CD4-positive, alpha-beta T cell treated with Interleukin-10 for 1 hour (primary cell): ENCODE results near the gene DLST.

Source experiments
- DNase-seq: peaks from one replicate; pipeline ENCODE4 v3.0.0-alpha.2; 2020

The DLST gene

DNA sequence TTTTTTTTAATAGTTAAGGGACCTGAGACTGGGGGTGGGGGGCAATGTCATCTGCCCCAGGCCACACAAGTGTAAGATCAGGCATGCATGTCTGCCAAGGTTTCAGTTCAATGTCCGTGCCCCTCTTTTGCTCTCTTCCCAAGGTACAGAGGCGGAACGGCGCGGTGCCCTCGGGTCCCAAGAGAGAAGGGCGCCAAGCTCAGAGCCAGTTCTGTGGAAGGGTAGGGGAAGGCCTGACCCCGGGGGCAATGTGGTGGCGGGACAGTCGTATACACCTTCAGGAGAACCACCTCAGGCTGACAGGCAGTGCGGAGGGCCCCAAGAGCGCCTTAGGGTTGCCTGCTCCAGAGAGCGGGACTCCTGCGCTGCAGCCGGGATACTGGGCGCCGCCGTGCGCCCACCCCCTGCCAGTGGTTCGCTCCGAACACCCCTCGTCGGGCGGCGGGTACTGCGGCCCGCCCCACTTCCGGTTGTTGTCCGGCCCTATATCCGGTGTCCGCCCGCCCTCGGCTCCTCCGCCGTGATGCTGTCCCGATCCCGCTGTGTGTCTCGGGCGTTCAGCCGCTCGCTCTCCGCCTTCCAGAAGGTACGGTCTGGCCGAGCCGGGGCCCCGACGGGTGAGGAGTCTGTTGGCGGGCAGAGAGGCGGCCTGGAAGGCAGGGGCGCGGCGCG is at the start of gene DLST:
Gene DLST (plus strand): TSS at position 486 of the 672 bp plus-strand sequence. CDS start 38 bp downstream, at position 524.
- DNase-seq, result peak; percentile 89

DNA sequence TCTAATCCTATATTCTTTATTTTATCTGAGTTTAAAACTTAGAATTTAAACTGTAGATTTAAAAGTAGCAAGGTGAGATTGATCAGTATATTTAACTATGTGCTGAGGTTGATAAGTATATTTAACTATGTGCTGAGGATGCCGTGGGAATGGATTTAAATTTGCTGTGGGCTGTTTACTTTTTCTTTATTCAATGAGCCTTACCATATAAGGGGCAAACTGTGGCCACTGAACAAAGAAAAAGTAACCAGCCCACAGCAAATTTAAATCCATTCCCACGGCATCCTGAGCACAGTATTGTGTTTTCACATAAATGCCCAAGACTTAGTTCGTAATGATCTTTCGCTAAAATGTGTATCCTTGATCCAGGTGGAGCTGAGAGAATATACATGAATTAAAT is 48.9 kb upstream of the DLST start:
- no peak for DNase-seq

DNA sequence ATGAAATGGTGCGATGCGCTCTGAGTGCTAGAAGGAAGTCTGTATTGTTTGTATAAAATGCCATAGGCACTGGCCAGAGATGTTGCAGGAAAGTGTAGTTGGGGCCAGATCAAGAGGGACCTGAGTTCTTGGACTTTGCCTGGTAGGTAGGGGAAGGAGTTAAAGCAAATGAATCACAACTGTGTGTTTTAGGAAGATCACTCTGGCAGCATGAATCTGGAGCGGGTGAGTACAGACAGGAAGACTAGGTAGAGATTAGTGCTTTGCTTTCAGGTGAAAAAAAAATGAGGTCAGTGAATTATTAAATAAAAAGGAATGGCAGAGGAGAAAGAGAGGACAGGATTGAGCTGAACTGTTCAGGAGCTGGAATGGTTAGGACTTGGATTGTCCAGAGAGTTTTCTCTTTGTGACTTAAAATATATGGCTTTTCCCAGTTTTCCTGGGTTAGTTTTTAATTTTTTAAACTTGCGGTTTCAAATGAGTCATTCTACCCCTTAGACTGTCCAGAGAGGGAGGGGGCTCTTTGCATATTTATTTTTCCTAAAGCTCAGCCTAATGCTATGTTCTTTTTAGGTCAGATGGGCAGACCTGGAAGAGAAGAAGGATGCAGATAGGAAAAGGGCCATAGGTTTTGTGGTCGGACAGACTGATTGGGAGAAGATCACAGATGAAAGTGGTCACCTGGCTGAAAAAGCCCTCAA is 46.9 kb upstream of the DLST start:
- DNase-seq, result no peak

DNA sequence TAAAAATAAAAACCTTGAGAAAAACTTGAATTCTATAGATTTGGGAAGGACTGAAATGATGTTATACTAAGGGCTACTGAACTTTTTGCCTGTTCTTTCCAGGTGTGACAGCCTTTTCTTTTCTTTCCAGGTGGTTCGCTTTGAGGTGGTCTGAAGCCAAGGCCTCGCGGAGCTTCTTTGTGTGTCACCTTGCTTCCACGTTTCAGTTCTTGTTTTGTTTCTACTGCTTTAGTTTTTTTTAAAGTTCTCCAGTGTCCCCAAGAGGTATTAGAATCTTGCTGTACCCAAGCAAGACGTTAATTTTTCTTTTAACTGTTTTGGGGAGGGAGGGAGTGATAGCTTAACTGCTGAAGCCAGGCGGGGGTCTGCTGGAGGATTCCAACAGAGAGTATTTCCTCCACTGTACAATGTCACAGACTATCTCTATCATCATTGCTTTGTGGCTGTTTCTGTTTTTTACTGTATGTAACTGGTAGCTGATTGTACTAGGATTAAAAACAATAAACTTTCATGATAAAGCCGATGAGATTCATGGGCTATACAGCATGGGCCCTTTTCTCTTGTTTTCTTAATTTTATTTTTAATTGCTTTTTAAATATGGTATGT is 46.0 kb upstream of the DLST start:
- DNase-seq, result no peak

DNA sequence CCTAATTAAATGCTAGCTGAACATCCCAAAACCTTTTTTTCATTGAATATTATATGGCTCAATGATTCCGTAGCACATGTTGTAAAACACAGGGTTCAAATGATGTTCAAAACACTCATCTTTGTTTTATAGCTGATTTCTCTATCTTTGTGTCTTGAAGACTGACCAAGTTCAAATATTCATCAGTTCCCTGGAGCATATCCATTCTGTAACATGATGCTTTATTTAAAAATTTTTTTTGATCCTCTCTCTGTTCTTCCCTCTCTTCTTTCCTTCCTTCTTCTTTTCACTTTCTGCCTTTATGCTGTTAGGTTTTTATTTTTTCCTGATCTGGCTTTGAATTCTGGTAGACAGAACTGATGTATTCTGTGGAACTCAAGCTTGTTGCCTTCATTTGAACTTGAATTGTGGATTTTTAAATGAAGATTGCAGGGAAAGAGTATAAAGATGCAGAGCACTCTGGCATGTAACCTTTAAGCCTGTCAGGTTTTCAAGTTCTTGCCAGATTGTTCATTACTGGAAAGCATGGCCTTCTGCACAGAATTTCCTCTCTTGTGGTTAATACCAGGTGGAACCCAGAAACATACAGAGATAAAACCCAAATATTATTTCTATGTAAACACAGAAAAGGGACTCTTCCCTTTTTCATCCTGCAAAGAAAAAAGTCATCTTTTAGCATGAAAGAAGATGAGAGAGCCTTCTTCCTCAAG is 45.3 kb upstream of the DLST start:
- DNase-seq, result peak; percentile 30

DNA sequence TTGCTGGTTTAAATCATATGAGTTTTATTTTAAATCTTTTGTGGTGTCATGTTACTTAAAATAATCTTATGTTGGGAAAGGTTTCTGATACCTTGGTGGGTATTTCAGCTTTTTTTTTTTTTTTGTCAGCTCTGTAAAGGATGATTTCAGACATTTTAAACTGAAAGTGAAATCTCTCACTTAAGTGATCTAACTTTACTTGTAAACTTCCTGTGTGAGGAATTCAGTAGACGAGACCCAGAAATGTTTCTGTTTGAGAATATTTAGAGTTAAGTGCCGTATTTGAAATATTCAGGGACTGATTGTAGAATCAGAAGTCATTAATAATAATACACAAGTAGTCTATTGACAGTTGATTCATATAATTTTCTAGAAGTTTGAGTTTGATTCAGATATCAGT is 43.5 kb upstream of the DLST start:
- DNase-seq, result peak; percentile 55

DNA sequence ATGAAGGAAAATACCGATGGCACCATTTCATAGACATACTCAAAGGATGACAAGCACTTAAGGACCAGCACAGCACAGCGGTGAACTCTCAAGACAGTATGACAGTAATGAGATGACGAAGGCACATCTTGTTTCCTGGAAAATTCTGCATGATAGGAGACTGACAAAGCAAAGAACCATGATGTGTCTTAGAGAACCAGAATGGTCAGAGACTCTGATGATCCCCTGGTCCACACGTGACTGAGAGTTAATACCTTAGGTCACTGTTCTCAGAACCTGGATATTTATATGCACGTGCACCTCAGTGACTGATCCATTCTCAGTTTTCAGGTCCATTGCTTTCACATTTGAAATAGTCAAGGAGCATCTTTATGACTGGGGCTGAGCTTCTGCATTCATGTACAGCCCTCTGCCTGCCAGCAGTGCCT is 41.1 kb upstream of the DLST start:
- no peak for DNase-seq

DNA sequence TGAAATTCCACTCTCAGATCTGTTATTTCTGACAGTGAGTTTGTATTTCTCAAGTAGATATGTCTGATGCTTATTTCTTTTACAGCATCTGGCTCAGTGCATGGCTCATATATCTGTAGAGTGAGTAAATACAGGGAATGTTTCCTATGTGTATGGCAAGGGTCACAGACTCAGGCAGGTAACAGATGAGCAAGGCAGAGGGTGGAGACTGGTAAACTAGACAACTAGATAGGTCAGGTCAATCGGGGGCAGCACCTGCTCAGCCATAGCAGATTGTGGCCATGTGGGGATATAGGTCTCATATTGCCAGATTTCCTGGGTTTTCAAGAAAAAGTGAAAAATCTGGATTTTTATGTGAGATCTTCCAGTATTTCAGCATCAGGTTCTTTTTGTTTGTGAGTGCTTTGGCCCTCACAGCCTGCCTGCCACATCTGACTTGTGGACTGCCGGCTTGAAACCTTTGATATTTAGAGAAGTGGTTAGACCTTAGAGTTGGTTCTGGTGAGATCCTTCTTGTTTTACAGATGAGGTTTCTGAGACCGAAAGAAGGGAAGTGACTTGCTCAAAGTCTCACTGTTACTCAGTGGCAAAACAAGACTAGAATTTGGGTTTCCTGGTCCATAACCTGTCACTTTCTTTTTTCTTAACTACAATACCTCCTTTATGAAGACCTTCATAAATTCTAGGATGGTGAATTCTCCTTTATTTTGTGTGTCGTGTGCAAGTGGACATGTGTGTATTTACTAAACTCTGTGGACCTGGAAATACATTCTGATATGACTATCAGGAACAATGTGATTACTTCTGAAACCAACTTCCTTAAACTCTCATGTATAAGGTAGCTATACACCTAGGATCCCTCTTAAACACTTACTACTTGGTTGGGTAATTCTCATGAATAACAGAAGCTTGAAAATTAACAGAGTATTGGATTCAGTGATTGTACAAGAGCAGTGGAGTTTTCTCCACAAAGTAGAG is 40.2 kb upstream of the DLST start:
- peak; percentile 52 for DNase-seq

DNA sequence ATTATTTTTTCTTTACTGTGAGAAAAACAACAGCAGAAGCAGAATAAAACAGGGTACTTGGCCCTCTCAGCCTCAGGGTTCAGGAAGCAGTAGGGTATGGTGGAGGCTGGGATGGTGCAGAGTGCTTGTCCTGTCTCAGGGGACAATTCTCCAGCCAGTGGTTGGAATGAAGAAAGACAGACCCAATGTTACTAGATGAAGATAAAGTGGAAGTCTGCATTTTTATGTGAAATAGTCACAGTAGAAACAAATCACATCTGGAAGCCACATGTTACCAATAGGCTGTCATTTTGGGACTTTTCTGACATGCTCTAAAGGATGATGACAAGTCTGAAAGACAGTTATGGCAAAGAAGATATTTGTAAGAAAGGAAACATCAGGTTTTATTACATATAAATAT is 38.1 kb upstream of the DLST start:
- no peak for DNase-seq

DNA sequence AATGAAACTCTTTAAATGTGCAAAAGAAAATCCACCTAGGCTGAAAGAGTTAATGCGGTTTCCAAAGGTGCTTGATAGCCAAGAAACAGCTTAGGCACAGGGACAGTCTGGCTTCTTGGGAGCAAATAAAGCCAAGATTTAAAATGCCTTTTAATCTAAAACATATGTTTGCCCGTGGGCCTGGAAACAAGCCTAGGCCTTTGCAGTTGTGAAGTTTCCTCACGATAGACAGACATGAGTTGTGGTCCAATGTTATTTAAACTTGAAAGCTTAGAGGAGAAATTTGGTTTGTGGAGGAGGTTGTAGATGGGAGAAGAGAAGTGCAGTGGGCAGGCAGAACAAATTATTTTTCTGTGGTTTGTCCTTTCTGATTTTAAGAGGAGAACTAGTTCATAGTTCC is 35.5 kb upstream of the DLST start:
- DNase-seq, result no peak

DNA sequence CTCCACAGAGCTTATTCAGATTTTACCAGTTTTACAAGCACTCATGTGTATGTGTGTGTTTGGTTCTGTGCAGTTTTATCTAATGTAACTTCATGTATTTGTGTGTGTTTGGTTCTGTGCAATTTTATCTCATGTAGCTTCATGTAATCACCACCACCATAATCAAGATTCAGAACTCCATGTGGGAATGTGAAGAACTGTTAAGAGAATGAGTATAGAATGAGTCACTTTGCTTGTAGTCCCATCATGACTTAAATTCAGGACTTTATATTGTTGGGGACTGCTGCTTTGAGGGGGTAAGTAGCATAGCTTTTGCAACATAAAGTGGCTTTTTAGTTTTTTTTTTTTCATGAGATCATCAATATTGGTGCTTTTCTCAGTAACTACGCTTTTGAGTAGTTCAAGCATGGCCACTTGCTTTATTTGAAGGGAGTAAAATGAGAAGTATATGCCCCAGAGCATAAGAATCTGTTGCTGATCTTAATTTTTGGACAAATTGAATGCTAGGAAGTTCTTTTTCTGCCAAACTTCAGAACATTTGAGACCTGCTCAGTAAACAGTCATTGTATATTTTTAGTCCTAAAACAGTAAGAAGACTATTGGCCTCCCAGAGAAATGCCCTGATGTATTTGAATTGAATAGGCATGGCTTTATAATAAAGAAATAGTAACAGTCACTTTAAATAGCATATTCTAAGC is 34.6 kb upstream of the DLST start:
- DNase-seq, result no peak

DNA sequence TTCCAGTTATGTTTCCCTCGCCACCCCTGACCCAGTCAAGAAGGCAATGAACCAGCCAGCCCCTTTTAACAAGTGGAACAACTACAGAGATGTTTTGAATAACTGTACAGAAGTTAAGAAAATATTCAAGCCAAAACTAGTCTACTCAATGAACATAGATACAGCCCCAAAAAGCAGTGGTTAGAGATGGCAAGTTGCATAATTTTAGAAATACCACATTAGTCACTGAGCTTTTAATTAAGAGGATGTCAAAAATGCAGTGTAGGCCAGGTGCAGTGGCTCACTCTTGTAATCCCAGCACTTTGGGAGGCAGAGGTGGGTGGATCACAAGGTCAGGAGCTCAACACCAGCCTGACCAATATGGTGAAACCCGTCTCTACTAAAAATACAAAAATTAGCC is 32.9 kb upstream of the DLST start:
- DNase-seq, result no peak

DNA sequence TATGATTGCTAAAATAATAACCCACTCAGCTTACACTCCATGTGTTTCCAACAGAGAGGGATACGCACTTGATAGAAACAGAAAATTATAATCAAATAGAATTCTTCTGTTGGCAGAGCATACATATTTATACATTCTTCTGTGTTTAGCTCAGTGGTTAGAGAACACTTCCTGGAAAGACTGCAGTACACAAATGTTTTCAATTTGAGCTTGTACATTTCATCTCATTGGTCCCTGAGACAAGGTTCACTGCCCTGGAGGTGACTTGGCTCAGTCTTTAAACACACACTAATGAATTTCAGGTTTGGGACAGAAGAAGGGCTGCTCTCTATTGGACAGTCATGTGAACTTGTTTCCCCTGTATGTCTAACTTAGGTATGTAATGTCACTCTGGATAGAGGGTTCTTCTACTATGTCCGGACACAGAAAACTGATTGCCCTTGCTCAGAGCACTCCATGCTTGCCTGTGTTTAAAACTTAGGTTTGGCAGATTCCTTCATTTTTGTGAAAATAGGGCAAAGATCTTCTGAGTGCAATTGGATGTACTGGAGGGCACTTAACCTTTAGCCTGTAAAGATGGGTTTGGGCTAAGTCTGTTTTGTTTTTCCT is 28.7 kb upstream of the DLST start:
- no peak for DNase-seq

DNA sequence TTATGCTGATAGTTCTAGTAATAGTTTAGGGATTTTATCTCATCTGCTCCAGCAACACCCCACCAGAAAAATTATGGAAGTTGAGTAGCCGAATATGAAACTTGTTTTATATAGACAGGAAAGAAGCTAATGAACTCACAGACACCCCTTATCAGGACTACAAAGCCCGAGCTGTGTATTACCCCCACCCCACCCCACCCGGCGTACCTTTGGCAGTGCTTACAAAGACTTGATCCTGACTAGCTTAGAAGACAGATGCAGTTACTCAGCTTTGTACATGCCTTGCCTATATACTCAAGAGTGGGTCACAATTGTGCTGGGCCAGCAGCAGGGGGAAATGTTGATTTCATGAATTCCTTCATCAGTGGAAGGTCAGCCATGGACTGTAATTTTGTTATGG is 28.1 kb upstream of the DLST start:
- no peak for DNase-seq

DNA sequence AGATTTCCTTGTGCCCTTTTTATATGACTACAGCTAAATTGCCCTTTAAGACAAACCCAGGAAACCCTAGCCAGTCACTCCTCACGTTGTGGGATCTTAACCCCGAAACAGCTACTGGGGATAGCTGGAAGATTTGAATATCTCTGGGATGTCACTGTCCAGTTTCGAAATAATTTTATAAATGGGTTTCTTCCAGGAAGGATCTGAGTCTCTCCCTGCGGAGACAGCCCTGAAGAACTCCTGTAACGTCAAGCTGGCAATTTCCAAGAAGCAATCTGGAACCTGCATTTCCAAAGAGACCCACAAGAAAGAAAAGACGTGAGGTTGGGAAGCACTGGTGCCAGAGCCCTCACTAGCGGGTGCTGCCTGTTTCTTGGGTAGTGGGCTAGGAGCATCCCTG is 26.7 kb upstream of the DLST start:
- DNase-seq, result no peak

DNA sequence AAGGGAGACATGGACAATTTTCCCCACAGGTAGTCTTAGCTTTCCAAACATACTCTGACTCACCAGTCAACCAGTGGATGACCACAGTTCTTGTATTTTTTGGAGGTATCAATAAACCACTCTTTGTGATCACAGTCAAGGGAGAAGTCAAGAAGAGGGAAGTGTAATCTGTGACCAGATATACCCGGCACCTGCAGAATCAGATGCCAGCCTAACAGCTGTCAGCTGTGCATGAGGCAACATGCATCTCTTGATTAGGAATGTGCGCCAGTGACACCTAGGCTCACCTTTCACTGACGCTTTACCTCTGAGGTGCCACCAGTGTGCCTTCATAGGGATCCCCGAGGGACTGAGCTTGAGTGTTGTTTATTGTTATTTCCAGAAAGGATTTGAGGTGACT is 25.8 kb upstream of the DLST start:
- no peak for DNase-seq

DNA sequence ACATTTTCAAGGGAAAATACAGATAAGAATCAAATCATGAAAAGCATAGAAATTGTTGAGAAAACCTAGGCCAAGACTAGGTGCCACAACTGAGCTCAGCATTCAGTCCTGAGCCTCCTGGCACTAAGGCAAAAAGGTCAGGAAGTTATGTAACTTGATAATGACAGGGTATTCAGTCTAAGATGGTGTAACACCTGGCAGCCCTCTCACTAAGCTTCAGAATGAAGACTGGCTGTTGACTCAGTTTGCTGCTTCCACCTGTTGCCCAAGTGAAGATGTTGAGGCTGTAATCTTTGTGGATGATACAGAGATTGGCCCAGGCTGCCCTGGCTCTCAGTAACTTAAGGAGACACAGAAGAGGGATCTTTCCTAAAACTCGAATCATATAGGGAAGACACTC is 25.4 kb upstream of the DLST start:
- DNase-seq, result no peak

DNA sequence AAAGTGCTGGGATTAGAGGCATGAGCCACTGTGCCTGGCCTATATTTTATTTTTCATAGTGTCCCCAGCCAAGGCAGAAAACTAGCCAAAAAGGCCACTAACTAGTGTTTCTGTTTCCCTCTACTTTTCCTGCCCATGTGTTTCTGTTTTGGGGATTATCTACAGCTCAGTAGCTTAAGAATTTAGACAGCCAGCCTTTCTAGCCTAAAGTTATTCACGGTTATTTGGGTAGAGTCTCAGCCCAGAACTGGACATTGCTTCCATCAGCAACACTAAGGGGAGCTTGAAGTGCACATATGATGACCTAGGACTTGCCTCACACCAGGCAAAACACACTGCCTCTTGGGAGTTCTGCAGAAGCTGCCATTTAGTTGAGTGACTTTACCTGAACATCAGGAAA is 23.7 kb upstream of the DLST start:
- DNase-seq, result no peak

DNA sequence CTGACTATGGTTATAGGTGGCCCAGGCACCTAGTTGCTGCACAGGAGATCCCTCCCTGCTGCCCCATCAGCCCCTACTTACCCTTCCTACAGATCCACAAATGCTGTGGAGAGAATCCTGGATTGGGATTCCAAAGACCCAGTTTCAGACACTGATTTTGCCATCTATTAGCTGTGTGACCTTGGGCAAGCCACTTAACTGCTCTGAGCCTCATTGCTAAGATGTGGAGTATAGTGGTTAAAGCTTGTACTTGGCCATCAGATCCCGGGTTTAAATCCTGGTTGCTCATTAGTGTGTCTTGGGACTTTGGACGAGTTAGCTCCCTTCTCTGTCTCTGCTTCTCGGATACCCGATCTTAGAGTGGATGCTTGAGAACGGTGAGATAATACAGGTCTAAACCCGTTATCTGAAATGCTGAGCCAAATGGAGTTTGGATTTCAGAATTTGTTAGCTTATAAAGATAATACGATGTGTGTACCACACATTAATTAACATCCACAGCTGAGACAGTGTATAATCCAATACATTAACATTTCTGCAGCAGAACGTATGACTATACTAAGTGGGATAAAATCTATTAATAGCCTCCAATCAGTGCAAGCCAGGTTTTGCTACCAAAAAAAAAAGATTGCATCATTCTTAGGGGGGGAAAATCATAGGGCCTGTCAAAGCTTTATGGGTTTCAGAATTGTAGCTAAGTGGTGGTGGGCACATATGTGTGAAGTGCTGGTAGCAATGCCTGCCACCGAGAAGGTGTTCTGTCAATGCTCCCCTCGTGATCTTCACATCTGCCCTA is 21.8 kb upstream of the DLST start:
- no peak for DNase-seq

DNA sequence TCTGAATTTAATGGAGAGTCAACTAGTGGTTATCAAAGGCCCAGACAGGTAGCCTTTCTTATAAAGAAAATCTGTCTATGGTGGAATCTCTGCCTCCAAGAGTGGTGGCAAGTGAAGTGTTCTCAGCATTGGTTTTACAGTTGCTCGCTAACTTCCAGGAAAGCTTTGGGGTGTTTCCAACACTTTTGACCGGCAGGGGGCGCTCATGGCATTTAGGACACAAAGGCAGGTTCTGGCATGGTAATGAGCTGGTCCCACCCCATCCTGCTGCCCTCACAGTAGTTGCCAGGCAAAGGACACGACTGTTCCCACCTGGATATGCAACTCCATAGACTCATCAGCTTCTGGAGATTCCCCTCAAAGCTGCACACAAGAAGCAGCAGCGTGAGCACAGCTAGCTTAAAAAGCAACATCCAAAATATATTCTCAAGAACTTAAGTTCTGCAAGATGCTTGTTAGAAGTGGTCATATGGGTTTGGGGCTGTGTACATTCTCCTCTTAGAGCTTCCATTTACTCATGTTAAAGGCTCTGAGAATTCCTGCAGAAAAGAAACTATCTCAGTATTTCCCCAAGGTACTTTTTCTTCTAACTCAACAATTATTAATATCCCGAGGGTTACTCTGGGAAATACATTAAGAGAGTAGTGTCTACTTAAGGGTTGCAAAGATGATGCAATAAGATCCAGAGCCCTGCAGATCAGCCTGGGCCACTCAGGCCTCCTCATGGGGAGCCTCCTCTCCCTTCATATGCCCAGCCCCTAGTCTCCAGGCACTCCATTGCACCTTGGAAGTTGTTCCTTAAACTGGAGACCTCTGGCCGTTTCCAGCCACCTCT is 20.6 kb upstream of the DLST start:
- DNase-seq, result peak; percentile 90
